ENCODE measurements around the gene SLFN12L.

DNA sequence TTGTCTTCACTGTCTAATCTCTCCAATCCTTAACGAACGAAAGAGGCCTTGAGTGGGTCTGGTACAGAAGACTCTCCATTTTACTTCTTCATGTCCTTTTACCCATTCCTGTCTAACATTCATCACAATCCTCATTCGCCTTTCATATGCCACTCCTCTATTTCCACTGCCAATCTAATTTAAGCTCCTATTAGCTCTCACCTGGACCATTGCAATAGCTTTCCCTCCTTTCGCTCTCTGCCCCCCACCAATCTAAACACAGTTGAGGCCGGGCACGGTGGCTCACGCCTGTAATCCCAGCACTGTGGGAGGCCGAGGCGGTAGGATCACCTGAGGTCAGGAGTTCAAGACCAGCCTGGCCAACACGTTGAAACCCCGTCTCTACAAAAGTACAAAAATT lies 29.5 kb upstream of the SLFN12L start:
- TF ChIP-seq GATA3 (IDR thresholded peaks at IDR 0.05; ENCODE audit: low read depth, low read length): no peak
- TF ChIP-seq GATA2 (IDR thresholded peaks at IDR 0.05; ENCODE audit: low read depth, low read length): no peak
